Esophagus squamous epithelium (tissue), 4 donors: ENCODE measurements around the gene COMMD4.

Experiments used
- POLR2A ChIP-seq, 4 donors: fragments of 450-650 bp; IDR thresholded peaks; one replicate each; pipeline ENCODE4 v1.6.1; 2017; ENCODE audit warnings: antibody characterized with exemption in 4 of 4, mild to moderate bottlenecking in 4 of 4, moderate library complexity in 3 of 4
- TF ChIP-seq, protein P1 (sequence below), 6 experiments: fragments of 450-650 bp in 4 of 6; fragments of 200-600 bp in 2 of 6; sonication (generic) in 2 of 6; IDR thresholded peaks; one replicate each; pipeline ENCODE4 v1.5.1; 2016 to 2019; ENCODE audit warnings: antibody characterized with exemption in 6 of 6, mild to moderate bottlenecking in 4 of 6, moderate library complexity in 4 of 6

- TF ChIP-seq POLR2A (IDR thresholded peaks at IDR 0.05), result no peak
- TF ChIP-seq, protein P1, sequence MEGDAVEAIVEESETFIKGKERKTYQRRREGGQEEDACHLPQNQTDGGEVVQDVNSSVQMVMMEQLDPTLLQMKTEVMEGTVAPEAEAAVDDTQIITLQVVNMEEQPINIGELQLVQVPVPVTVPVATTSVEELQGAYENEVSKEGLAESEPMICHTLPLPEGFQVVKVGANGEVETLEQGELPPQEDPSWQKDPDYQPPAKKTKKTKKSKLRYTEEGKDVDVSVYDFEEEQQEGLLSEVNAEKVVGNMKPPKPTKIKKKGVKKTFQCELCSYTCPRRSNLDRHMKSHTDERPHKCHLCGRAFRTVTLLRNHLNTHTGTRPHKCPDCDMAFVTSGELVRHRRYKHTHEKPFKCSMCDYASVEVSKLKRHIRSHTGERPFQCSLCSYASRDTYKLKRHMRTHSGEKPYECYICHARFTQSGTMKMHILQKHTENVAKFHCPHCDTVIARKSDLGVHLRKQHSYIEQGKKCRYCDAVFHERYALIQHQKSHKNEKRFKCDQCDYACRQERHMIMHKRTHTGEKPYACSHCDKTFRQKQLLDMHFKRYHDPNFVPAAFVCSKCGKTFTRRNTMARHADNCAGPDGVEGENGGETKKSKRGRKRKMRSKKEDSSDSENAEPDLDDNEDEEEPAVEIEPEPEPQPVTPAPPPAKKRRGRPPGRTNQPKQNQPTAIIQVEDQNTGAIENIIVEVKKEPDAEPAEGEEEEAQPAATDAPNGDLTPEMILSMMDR (IDR thresholded peaks at IDR 0.05), result no peak
These were observed 554 bp upstream of the COMMD4 start for GRCh38 chr15:75335313-75335704.
